Measurements from ENCODE around the gene ZBTB8A.
"Not testable (repeated sequence)": the region's sequence is repeated elsewhere in the genome, so short reads cannot be mapped to it uniquely, and the experiment has no call there.

The ZBTB8A gene

GRCh38 chr1:32536764-32537163 lies 2.5 kb upstream of the ZBTB8A start:
- no peak for DNase-seq (ENCODE audit: low spot score)

- peak; percentile 30 for DNase-seq (ENCODE audit: low spot score)
These were observed 651 bp downstream of the ZBTB8A start for GRCh38 chr1:32539584-32540571.

GRCh38 chr1:32540605-32541004 lies 1.4 kb downstream of the ZBTB8A start:
- DNase-seq (ENCODE audit: low spot score): peak; percentile 32

- DNase-seq (ENCODE audit: low spot score): no peak
These were observed 1.9 kb downstream of the ZBTB8A start for GRCh38 chr1:32541064-32541566.

GRCh38 chr1:32546611-32547010 lies 7.4 kb downstream of the ZBTB8A start:
- no peak for DNase-seq (ENCODE audit: low spot score)

GRCh38 chr1:32549616-32550015 lies 10.4 kb downstream of the ZBTB8A start:
- no peak for DNase-seq (ENCODE audit: low spot score)

- no peak for DNase-seq (ENCODE audit: low spot score)
These were observed 15.1 kb downstream of the ZBTB8A start for GRCh38 chr1:32554288-32554687.

GRCh38 chr1:32557035-32557434 lies 17.8 kb downstream of the ZBTB8A start:
- DNase-seq (ENCODE audit: low spot score): not testable (repeated sequence)

GRCh38 chr1:32557812-32558211 lies 18.6 kb downstream of the ZBTB8A start:
- no peak for DNase-seq (ENCODE audit: low spot score)

- DNase-seq (ENCODE audit: low spot score): no peak
These were observed 29.7 kb downstream of the ZBTB8A start for GRCh38 chr1:32568929-32569328.

GRCh38 chr1:32580348-32581017 lies 41.3 kb downstream of the ZBTB8A start:
- no peak for DNase-seq (ENCODE audit: low spot score)

GRCh38 chr1:32592943-32593342 lies 53.7 kb downstream of the ZBTB8A start:
- DNase-seq (ENCODE audit: low spot score): no peak

GRCh38 chr1:32600034-32600433 lies 60.8 kb downstream of the ZBTB8A start:
- DNase-seq (ENCODE audit: low spot score): no peak

GRCh38 chr1:32605711-32606424 lies 66.6 kb downstream of the ZBTB8A start:
- DNase-seq (ENCODE audit: low spot score): no peak

GRCh38 chr1:32606565-32607371 lies 67.5 kb downstream of the ZBTB8A start:
- DNase-seq (ENCODE audit: low spot score): no peak

- no peak for DNase-seq (ENCODE audit: low spot score)
These were observed 70.0 kb downstream of the ZBTB8A start for GRCh38 chr1:32609180-32609579.

GRCh38 chr1:32611859-32612188 lies 72.6 kb downstream of the ZBTB8A start:
- DNase-seq (ENCODE audit: low spot score): no peak

- peak; percentile 89 for DNase-seq (ENCODE audit: low spot score)
These were observed 73.1 kb downstream of the ZBTB8A start for GRCh38 chr1:32612189-32612881.

GRCh38 chr1:32613472-32613871 lies 74.2 kb downstream of the ZBTB8A start:
- no peak for DNase-seq (ENCODE audit: low spot score)

GRCh38 chr1:32618673-32619221 lies 79.5 kb downstream of the ZBTB8A start:
- no peak for DNase-seq (ENCODE audit: low spot score)

All from HuH-7 (cell line).